ENCODE results near the gene CDH4. TPM values are rescaled to one million over a fixed set of nuclear protein-coding genes. Genes with fewer than 3 reads are reported as not detected.

CDH4 gene
- total and polyA plus RNA-seq, 2 donors (not counting 1 experiment from before 2014, with no cell fraction given): not detected

DNA sequence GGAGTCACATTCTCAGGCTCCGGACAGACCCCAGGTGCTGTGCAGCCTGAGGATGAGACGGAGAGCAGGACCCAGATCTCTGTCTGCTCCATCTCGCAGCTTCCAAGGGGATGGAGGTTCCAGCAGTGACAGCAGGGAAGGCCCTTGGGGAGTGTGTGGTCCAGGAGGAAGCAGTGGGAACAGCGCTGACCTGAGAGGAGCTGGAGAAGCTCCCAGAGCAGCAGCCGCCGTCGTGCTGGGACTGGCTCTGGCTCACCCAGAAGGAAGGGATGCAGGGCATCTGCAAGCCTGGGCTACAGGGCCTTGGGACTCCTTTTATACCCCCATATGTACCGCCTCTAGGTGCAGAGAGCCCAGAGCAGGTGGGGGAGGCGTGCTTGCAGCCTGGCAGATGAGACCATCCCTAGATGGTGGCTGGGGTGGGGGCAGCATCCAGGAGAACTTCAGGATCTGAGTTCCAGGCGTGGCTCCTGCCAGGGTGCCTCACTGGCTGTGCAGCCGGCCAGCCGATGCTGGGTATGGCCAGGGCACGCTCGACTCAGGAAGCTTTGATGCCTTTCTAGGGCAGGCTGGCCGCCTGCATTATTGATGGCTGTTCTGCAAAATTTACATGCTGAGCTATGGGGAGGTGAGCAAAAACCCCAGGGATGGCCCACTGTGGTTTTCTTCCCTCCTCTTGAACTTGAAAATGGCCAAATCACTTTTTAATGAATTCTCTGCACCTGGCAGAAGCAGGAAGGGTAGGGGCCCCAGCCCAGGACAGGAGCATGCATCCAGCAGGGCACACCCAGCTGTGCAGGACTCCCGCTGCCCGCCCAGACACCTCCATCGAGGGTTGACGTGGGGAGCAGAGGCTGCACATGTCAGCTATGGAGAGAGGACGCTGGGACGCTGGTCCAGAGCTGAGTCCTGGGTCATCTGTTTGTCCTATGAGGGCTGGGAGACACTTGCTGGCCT lies 634.0 kb downstream of the CDH4 start:
- ChIA-PET POLR2A (no interaction called here), CTCF (interaction anchor here (1.3 to 1.9 kb wide), 2 partner anchors 8 to 10 kb away, joined by 3 to 5 read pairs; no protein-coding TSS in a partner anchor)
- Histone ChIP-seq H3K9ac (ENCODE audit: low read length) (no peak overlapping the region), H3K4me3 (ENCODE audit: control extremely low read depth in 1 of 5, extremely low read depth in 1 of 5, insufficient read depth in 1 of 5, low read depth in 2 of 5, low read length in 4 of 5) (no peak overlapping the region), H2AFZ (ENCODE audit: insufficient read depth, low read depth, low read length, poor library complexity, severe bottlenecking) (no peak overlapping the region), H3K36me3 (replicated peaks in 1 of 2; ENCODE audit: control extremely low read depth in 1 of 2, control insufficient read depth in 1 of 2, extremely low read depth in 1 of 2, insufficient read depth in 2 of 2, low read length in 1 of 2) (no peaks in the 10 kb centered on the region), H3K27ac (ENCODE audit: low read length in 2 of 2) (no peak overlapping the region), H3K4me1 (ENCODE audit: control insufficient read depth in 2 of 2, insufficient read depth in 2 of 2, low read length in 2 of 2) (no peaks in the 10 kb centered on the region), H3K4me2 (replicated peaks; ENCODE audit: low read depth, low read length, poor library complexity, severe bottlenecking) (no peak overlapping the region), H3K79me2 (ENCODE audit: control insufficient read depth, insufficient read depth, low read length) (no peaks in the 10 kb centered on the region), H3K9me3 (ENCODE audit: control extremely low read depth in 1 of 3, control insufficient read depth in 2 of 3, insufficient read depth in 1 of 3, low read length in 2 of 3) (peaks cover 0 to 6% (median 0%) of the 10 kb centered on the region in 3 donors), H3K27me3 (replicated peaks in 1 of 4; ENCODE audit: control extremely low read depth in 1 of 4, control insufficient read depth in 3 of 4, insufficient read depth in 4 of 4, low read length in 3 of 4) (peaks cover 0 to 5% (median 0%) of the 10 kb centered on the region in 4 experiments), H4K20me1 (ENCODE audit: control insufficient read depth, insufficient read depth, low read length, poor library complexity, severe bottlenecking) (no peaks in the 10 kb centered on the region)
- no peak overlapping the region for H3K4me3 Mint-ChIP-seq
- DNase-seq (no peak), ATAC-seq (ENCODE audit: low read depth) (no peak)
- H3K27me3 Mint-ChIP-seq: peaks cover 15% of the 10 kb centered on the region
- H3K9me3 Mint-ChIP-seq (ENCODE audit: insufficient read depth): peaks cover 12% of the 10 kb centered on the region
- H3K4me1 Mint-ChIP-seq: peaks cover 3% of the 10 kb centered on the region
- no peak overlapping the region for H3K27ac Mint-ChIP-seq
- WGBS (ENCODE audit: insufficient coverage): 88% methylated on average over 20 of the region's 21 CpGs
- no peak for TF ChIP-seq EZH2 (IDR thresholded peaks at IDR 0.05; ENCODE audit: borderline replicate concordance, insufficient read depth, low read depth, low read length, poor library complexity, severe bottlenecking)
- TF ChIP-seq, protein P1, sequence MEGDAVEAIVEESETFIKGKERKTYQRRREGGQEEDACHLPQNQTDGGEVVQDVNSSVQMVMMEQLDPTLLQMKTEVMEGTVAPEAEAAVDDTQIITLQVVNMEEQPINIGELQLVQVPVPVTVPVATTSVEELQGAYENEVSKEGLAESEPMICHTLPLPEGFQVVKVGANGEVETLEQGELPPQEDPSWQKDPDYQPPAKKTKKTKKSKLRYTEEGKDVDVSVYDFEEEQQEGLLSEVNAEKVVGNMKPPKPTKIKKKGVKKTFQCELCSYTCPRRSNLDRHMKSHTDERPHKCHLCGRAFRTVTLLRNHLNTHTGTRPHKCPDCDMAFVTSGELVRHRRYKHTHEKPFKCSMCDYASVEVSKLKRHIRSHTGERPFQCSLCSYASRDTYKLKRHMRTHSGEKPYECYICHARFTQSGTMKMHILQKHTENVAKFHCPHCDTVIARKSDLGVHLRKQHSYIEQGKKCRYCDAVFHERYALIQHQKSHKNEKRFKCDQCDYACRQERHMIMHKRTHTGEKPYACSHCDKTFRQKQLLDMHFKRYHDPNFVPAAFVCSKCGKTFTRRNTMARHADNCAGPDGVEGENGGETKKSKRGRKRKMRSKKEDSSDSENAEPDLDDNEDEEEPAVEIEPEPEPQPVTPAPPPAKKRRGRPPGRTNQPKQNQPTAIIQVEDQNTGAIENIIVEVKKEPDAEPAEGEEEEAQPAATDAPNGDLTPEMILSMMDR (IDR thresholded peaks at IDR 0.05): no peak
- intact Hi-C loops (cut with micrococcal nuclease): no loop called here

Data from B cell (primary cell).